ENCODE data around the gene GZMM. TPM values are rescaled to one million over a fixed set of nuclear protein-coding genes. Genes with fewer than 3 reads are reported as not detected.

Gene GZMM
- total RNA-seq, 2 donors from 2014 or later = 0.51 TPM; not detected in 1

DNA sequence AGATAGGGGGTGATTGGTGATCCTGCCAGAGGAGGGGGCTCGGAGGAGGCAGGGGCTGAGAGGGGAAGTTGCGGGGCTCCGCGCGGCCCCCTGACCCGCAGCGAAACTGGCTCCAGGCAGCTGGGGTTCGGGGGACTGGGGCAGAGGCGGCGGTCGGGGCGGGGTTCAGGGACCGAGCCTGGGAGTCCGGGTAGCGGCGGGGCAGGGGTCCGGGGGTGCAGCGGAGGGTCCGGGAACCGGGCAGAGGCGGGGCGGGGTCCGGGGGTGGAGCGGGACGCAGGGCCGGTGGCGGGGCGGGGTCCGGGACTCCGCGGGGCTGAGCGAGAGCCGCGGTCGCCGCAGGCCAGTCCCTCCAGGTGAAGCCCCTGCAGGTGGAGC is 46.4 kb upstream of the GZMM start:
- no peaks in the 10 kb centered on the region for H3K36me3 ChIP-seq (ENCODE audit: control insufficient read depth, insufficient read depth, low read length)
- no peaks in the 10 kb centered on the region for H3K9me3 ChIP-seq (ENCODE audit: control insufficient read depth, low read length)
- no peak overlapping the region for H3K27ac ChIP-seq (ENCODE audit: low read depth, low read length)
- Mint-ChIP-seq H3K4me3 (no peak overlapping the region), H3K27me3 (ENCODE audit: insufficient read depth) (peaks cover 48% of the 10 kb centered on the region), H3K4me1 (peaks cover under 1% of the 10 kb centered on the region), H3K9me3 (peaks cover 3% of the 10 kb centered on the region), H3K27ac (no peak overlapping the region), H3K36me3 (ENCODE audit: low read depth) (no peaks in the 10 kb centered on the region)
- WGBS, 2 experiments (ENCODE audit: insufficient coverage in 1 of 2, insufficient read length in 1 of 2) = 1% methylated on average over 36 of the region's 36 CpGs; no CpG with 5 or more reads in 1 of the 2 experiments
- H3K4me1 ChIP-seq (ENCODE audit: control insufficient read depth, insufficient read depth, low read length) = no peaks in the 10 kb centered on the region
- no peak overlapping the region for H3K4me3 ChIP-seq (ENCODE audit: low read length)
- no peak for DNase-seq
- H3K27me3 ChIP-seq (ENCODE audit: control insufficient read depth, insufficient read depth, low read length, poor library complexity, severe bottlenecking) = peaks cover 24% of the 10 kb centered on the region
- H3K9ac ChIP-seq (ENCODE audit: extremely low read depth, low read length, poor library complexity, severe bottlenecking) = no peak overlapping the region
- TF ChIP-seq CTCF (conservative IDR thresholded peaks at IDR 0.05) = no peak

- no peaks in the 10 kb centered on the region for H3K9me3 ChIP-seq (ENCODE audit: control insufficient read depth, low read length)
- Mint-ChIP-seq H3K36me3 (ENCODE audit: low read depth) (no peaks in the 10 kb centered on the region), H3K27me3 (ENCODE audit: insufficient read depth) (peaks cover 50% of the 10 kb centered on the region), H3K27ac (no peak overlapping the region), H3K4me3 (peak overlapping the region; percentile 38), H3K4me1 (peaks cover 5% of the 10 kb centered on the region), H3K9me3 (peaks cover 1% of the 10 kb centered on the region)
- H3K36me3 ChIP-seq (ENCODE audit: control insufficient read depth, insufficient read depth, low read length) = no peaks in the 10 kb centered on the region
- H3K4me1 ChIP-seq (ENCODE audit: control insufficient read depth, insufficient read depth, low read length) = no peaks in the 10 kb centered on the region
- no peak overlapping the region for H3K4me3 ChIP-seq (ENCODE audit: low read length)
- H3K27ac ChIP-seq (ENCODE audit: low read depth, low read length) = no peak overlapping the region
- DNase-seq = peak; percentile 74
- 21 to 22% methylated on average over 26 to 50 of the region's 50 CpGs for WGBS, 2 experiments (ENCODE audit: insufficient coverage in 1 of 2, insufficient read length in 1 of 2)
- H3K9ac ChIP-seq (ENCODE audit: extremely low read depth, low read length, poor library complexity, severe bottlenecking) = no peak overlapping the region
- no peak for TF ChIP-seq CTCF (conservative IDR thresholded peaks at IDR 0.05)
- peaks cover 24% of the 10 kb centered on the region for H3K27me3 ChIP-seq (ENCODE audit: control insufficient read depth, insufficient read depth, low read length, poor library complexity, severe bottlenecking)
Measured at GRCh38 chr19:497869-498510, 45.9 kb upstream of the GZMM start.

DNA sequence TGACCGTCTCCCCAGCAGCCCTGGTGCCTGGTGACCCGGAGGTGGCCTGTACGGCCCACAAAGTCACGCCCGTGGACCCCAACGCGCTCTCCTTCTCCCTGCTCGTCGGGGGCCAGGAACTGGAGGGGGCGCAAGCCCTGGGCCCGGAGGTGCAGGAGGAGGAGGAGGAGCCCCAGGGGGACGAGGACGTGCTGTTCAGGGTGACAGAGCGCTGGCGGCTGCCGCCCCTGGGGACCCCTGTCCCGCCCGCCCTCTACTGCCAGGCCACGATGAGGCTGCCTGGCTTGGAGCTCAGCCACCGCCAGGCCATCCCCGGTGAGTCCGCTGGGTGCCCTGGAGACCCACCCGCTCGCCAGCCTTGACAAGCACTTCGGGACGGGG is 45.4 kb upstream of the GZMM start:
- Mint-ChIP-seq H3K4me3 (peak overlapping the region; percentile 38), H3K27me3 (ENCODE audit: insufficient read depth) (peaks cover 50% of the 10 kb centered on the region), H3K36me3 (ENCODE audit: low read depth) (no peaks in the 10 kb centered on the region), H3K4me1 (peaks cover 5% of the 10 kb centered on the region), H3K27ac (no peak overlapping the region), H3K9me3 (no peaks in the 10 kb centered on the region)
- H3K27ac ChIP-seq (ENCODE audit: low read depth, low read length) = no peak overlapping the region
- WGBS, 2 experiments (ENCODE audit: insufficient coverage in 1 of 2, insufficient read length in 1 of 2) = 75 to 89% methylated on average over 3 to 26 of the region's 26 CpGs
- DNase-seq = no peak
- no peaks in the 10 kb centered on the region for H3K4me1 ChIP-seq (ENCODE audit: control insufficient read depth, insufficient read depth, low read length)
- peaks cover 24% of the 10 kb centered on the region for H3K27me3 ChIP-seq (ENCODE audit: control insufficient read depth, insufficient read depth, low read length, poor library complexity, severe bottlenecking)
- H3K9ac ChIP-seq (ENCODE audit: extremely low read depth, low read length, poor library complexity, severe bottlenecking) = no peak overlapping the region
- no peak for TF ChIP-seq CTCF (conservative IDR thresholded peaks at IDR 0.05)
- H3K4me3 ChIP-seq (ENCODE audit: low read length) = no peak overlapping the region
- H3K36me3 ChIP-seq (ENCODE audit: control insufficient read depth, insufficient read depth, low read length) = no peaks in the 10 kb centered on the region
- H3K9me3 ChIP-seq (ENCODE audit: control insufficient read depth, low read length) = no peaks in the 10 kb centered on the region
